T-helper 2 cell treated with Interferon-gamma antibody and Interleukin-4, amounts not matched to agents 5 μg/mL and 100 μg/mL, for 36 hours (primary cell): Measurements from ENCODE around the gene DLEC1.
"Not testable (repeated sequence)": the region's sequence is repeated elsewhere in the genome, so short reads cannot be mapped to it uniquely, and the experiment has no call there.

Experiments used
- DNase-seq: peaks from one replicate; pipeline ENCODE4 v3.0.0; 2021; ENCODE audit warnings: low spot score
- H3K27ac Mint-ChIP-seq: one replicate; pipeline ENCODE4 v1.8.0; 2021; ENCODE audit warnings: mild to moderate bottlenecking, mixed read lengths
- H3K27me3 Mint-ChIP-seq: one replicate; pipeline ENCODE4 v1.8.0; 2021; ENCODE audit warnings: low read depth, mixed read lengths
- H3K36me3 Mint-ChIP-seq: one replicate; pipeline ENCODE4 v1.8.0; 2021; ENCODE audit warnings: low read depth, mixed read lengths
- H3K4me1 Mint-ChIP-seq: one replicate; pipeline ENCODE4 v1.8.0; 2021; ENCODE audit warnings: low read depth, mixed read lengths
- H3K4me3 Mint-ChIP-seq: one replicate; pipeline ENCODE4 v1.8.0; 2022; ENCODE audit warnings: mild to moderate bottlenecking, moderate library complexity, mixed read lengths
- H3K9me3 Mint-ChIP-seq: one replicate; pipeline ENCODE4 v1.8.0; 2021; ENCODE audit warnings: mixed read lengths

Gene DLEC1

GRCh38 chr3:38032328-38032865 lies 6.6 kb upstream of the DLEC1 start:
- H3K36me3 Mint-ChIP-seq: peaks cover 4% of the 10 kb centered on the region
- H3K4me1 Mint-ChIP-seq: peaks cover 30% of the 10 kb centered on the region
- H3K9me3 Mint-ChIP-seq: no peaks in the 10 kb centered on the region
- H3K27ac Mint-ChIP-seq: no peak overlapping the region
- peaks cover 35% of the 10 kb centered on the region for H3K27me3 Mint-ChIP-seq
- no peak for DNase-seq
- no peak overlapping the region for H3K4me3 Mint-ChIP-seq

- not testable (repeated sequence) for DNase-seq, H3K27ac Mint-ChIP-seq, H3K9me3 Mint-ChIP-seq, H3K4me3 Mint-ChIP-seq
- Mint-ChIP-seq H3K27me3 (peaks cover 23% of the 10 kb centered on the region), H3K4me1 (peaks cover 37% of the 10 kb centered on the region), H3K36me3 (peaks cover 12% of the 10 kb centered on the region)
Measured at GRCh38 chr3:38033586-38033985, 5.4 kb upstream of the DLEC1 start.

GRCh38 chr3:38034335-38034734 lies 4.7 kb upstream of the DLEC1 start:
- peaks cover 41% of the 10 kb centered on the region for H3K4me1 Mint-ChIP-seq
- peaks cover 13% of the 10 kb centered on the region for H3K36me3 Mint-ChIP-seq
- not testable (repeated sequence) for H3K27ac Mint-ChIP-seq, H3K4me3 Mint-ChIP-seq, DNase-seq
- peaks cover 13% of the 10 kb centered on the region for H3K9me3 Mint-ChIP-seq
- H3K27me3 Mint-ChIP-seq: peaks cover 20% of the 10 kb centered on the region

GRCh38 chr3:38036286-38036685 lies 2.7 kb upstream of the DLEC1 start:
- Mint-ChIP-seq H3K27ac (no peak overlapping the region), H3K4me3 (no peak overlapping the region), H3K36me3 (peaks cover 13% of the 10 kb centered on the region), H3K4me1 (peaks cover 41% of the 10 kb centered on the region), H3K9me3 (peaks cover 13% of the 10 kb centered on the region), H3K27me3 (peaks cover 12% of the 10 kb centered on the region)
- DNase-seq: no peak

- no peak overlapping the region for H3K4me3 Mint-ChIP-seq
- peaks cover 35% of the 10 kb centered on the region for H3K4me1 Mint-ChIP-seq
- peaks cover 13% of the 10 kb centered on the region for H3K9me3 Mint-ChIP-seq
- peaks cover 13% of the 10 kb centered on the region for H3K36me3 Mint-ChIP-seq
- H3K27ac Mint-ChIP-seq: peak overlapping the region; percentile 11
- peaks cover 12% of the 10 kb centered on the region for H3K27me3 Mint-ChIP-seq
- DNase-seq: no peak
Measured at GRCh38 chr3:38036906-38037305, 2.1 kb upstream of the DLEC1 start.

- H3K36me3 Mint-ChIP-seq: peaks cover 12% of the 10 kb centered on the region
- H3K4me1 Mint-ChIP-seq: peaks cover 29% of the 10 kb centered on the region
- H3K27me3 Mint-ChIP-seq: peaks cover 9% of the 10 kb centered on the region
- H3K4me3 Mint-ChIP-seq: peak overlapping the region; percentile 65
- peak overlapping the region; percentile 98 for H3K27ac Mint-ChIP-seq
- peak; percentile 21 for DNase-seq
- peaks cover 13% of the 10 kb centered on the region for H3K9me3 Mint-ChIP-seq
Measured at GRCh38 chr3:38038447-38038911, 529 bp upstream of the DLEC1 start.

GRCh38 chr3:38039899-38040261 lies 872 bp downstream of the DLEC1 start:
- Mint-ChIP-seq H3K27me3 (peaks cover 7% of the 10 kb centered on the region), H3K9me3 (peaks cover 13% of the 10 kb centered on the region), H3K4me1 (peaks cover 28% of the 10 kb centered on the region), H3K36me3 (peaks cover 9% of the 10 kb centered on the region), H3K27ac (peak overlapping the region; percentile 98), H3K4me3 (peak overlapping the region; percentile 65)
- peak; percentile 35 for DNase-seq

GRCh38 chr3:38040401-38040800 lies 1.4 kb downstream of the DLEC1 start:
- no peak for DNase-seq
- Mint-ChIP-seq H3K4me1 (peaks cover 28% of the 10 kb centered on the region), H3K27ac (peak overlapping the region; percentile 98), H3K36me3 (peaks cover 9% of the 10 kb centered on the region), H3K27me3 (peaks cover 10% of the 10 kb centered on the region), H3K4me3 (peak overlapping the region; percentile 65), H3K9me3 (peaks cover 13% of the 10 kb centered on the region)

- peaks cover 4% of the 10 kb centered on the region for H3K9me3 Mint-ChIP-seq
- H3K36me3 Mint-ChIP-seq: peaks cover 2% of the 10 kb centered on the region
- no peak overlapping the region for H3K27ac Mint-ChIP-seq
- H3K27me3 Mint-ChIP-seq: peaks cover 24% of the 10 kb centered on the region
- H3K4me3 Mint-ChIP-seq: no peak overlapping the region
- DNase-seq: no peak
- peaks cover 16% of the 10 kb centered on the region for H3K4me1 Mint-ChIP-seq
Measured at GRCh38 chr3:38043486-38043885, 4.5 kb downstream of the DLEC1 start.

- Mint-ChIP-seq H3K4me1 (no peaks in the 10 kb centered on the region), H3K36me3 (no peaks in the 10 kb centered on the region), H3K27ac (no peak overlapping the region), H3K27me3 (peaks cover 25% of the 10 kb centered on the region), H3K4me3 (no peak overlapping the region), H3K9me3 (no peaks in the 10 kb centered on the region)
- no peak for DNase-seq
Measured at GRCh38 chr3:38046027-38046426, 7.0 kb downstream of the DLEC1 start.

GRCh38 chr3:38046821-38047220 lies 7.8 kb downstream of the DLEC1 start:
- H3K4me1 Mint-ChIP-seq: no peaks in the 10 kb centered on the region
- H3K36me3 Mint-ChIP-seq: no peaks in the 10 kb centered on the region
- H3K4me3 Mint-ChIP-seq: no peak overlapping the region
- H3K27ac Mint-ChIP-seq: no peak overlapping the region
- no peak for DNase-seq
- peaks cover 25% of the 10 kb centered on the region for H3K27me3 Mint-ChIP-seq
- H3K9me3 Mint-ChIP-seq: no peaks in the 10 kb centered on the region

- H3K27ac Mint-ChIP-seq: no peak overlapping the region
- no peaks in the 10 kb centered on the region for H3K4me1 Mint-ChIP-seq
- no peaks in the 10 kb centered on the region for H3K9me3 Mint-ChIP-seq
- no peak for DNase-seq
- peaks cover 23% of the 10 kb centered on the region for H3K27me3 Mint-ChIP-seq
- H3K36me3 Mint-ChIP-seq: no peaks in the 10 kb centered on the region
- H3K4me3 Mint-ChIP-seq: no peak overlapping the region
Measured at GRCh38 chr3:38047896-38048295, 8.9 kb downstream of the DLEC1 start.

GRCh38 chr3:38049358-38050126 lies 10.5 kb downstream of the DLEC1 start:
- Mint-ChIP-seq H3K36me3 (no peaks in the 10 kb centered on the region), H3K9me3 (no peaks in the 10 kb centered on the region)

GRCh38 chr3:38051131-38051530 lies 12.1 kb downstream of the DLEC1 start:
- Mint-ChIP-seq H3K4me1 (peaks cover 5% of the 10 kb centered on the region), H3K9me3 (no peaks in the 10 kb centered on the region), H3K36me3 (no peaks in the 10 kb centered on the region), H3K4me3 (no peak overlapping the region), H3K27me3 (peaks cover 11% of the 10 kb centered on the region), H3K27ac (no peak overlapping the region)
- DNase-seq: no peak

More at GRCh38 chr3:38049358-38050126, 10.5 kb downstream of the DLEC1 start:
- no peak overlapping the region for H3K27ac Mint-ChIP-seq
- peaks cover 22% of the 10 kb centered on the region for H3K27me3 Mint-ChIP-seq
- DNase-seq: no peak
- no peak overlapping the region for H3K4me3 Mint-ChIP-seq
- no peaks in the 10 kb centered on the region for H3K4me1 Mint-ChIP-seq
